SU-DHL-6 (cell line): Measurements from ENCODE around the gene CLIP3.
"Not testable (repeated sequence)": the region's sequence is repeated elsewhere in the genome, so short reads cannot be mapped to it uniquely, and the experiment has no call there.

Experiments used
- H2AFZ ChIP-seq: fragments of 200-600 bp; sonication (generic); 2 replicates; pipeline ENCODE4 v1.6.1; 2014; ENCODE audit warnings: low read depth, mild to moderate bottlenecking, moderate library complexity, mixed read lengths, antibody characterized with exemption, low read length; ENCODE audit not compliant: severe bottlenecking
- H3F3A ChIP-seq: fragments of 200-600 bp; shearing (Covaris generic); 2 replicates; pipeline ENCODE4 v1.6.0; 2016; ENCODE audit warnings: antibody characterized with exemption, mild to moderate bottlenecking; ENCODE audit not compliant: insufficient read depth
- H3K27ac ChIP-seq: fragments of 200-600 bp; sonication (generic); 2 replicates; pipeline ENCODE4 v1.5.1; 2016; ENCODE audit warnings: low read depth, mild to moderate bottlenecking, low read length, moderate library complexity, mixed read lengths
- H3K27me3 ChIP-seq: fragments of 200-600 bp; sonication (generic), shearing (Covaris generic); 2 replicates; pipeline ENCODE4 v1.6.0; 2014; ENCODE audit warnings: mild to moderate bottlenecking, low read length
- H3K36me3 ChIP-seq: fragments of 200-600 bp; sonication (generic); 2 replicates; pipeline ENCODE4 v1.6.1; 2014; ENCODE audit warnings: mild to moderate bottlenecking, low read length, mixed read lengths
- H3K4me2 ChIP-seq: fragments of 300-600, 200-600 bp; shearing (Covaris generic), sonication (generic); 2 replicates; pipeline ENCODE4 v1.6.0; 2014; ENCODE audit warnings: low read length, low read depth, mild to moderate bottlenecking; ENCODE audit not compliant: poor library complexity, severe bottlenecking
- H3K4me3 ChIP-seq: fragments of 200-600 bp; sonication (generic); 2 replicates; pipeline ENCODE4 v1.5.1; 2014; ENCODE audit warnings: antibody characterized with exemption, low read length, mild to moderate bottlenecking, mixed read lengths; ENCODE audit not compliant: insufficient read depth, poor library complexity, severe bottlenecking
- H3K79me2 ChIP-seq: fragments of 200-600 bp; sonication (generic); 2 replicates; pipeline ENCODE4 v1.6.1; 2014; ENCODE audit warnings: mild to moderate bottlenecking, low read length, moderate library complexity; ENCODE audit not compliant: insufficient read depth
- H3K9ac ChIP-seq: fragments of 200-600 bp; sonication (generic); 2 replicates; pipeline ENCODE4 v1.7.0; 2014; ENCODE audit warnings: mild to moderate bottlenecking, low read length
- H3K9me2 ChIP-seq: fragments of 200-600 bp; sonication (generic); replicated peaks from 2 replicates; pipeline ENCODE4 v1.6.1; 2014; ENCODE audit warnings: low read length; ENCODE audit not compliant: insufficient read depth
- H3K9me3 ChIP-seq: fragments of 200-600 bp; sonication (generic); 2 replicates; pipeline ENCODE4 v1.6.1; 2014; ENCODE audit warnings: low read length, mixed read lengths; ENCODE audit not compliant: insufficient read depth
- H4K20me1 ChIP-seq: fragments of 200-600 bp; sonication (generic); 2 replicates; pipeline ENCODE4 v1.6.1; 2014; ENCODE audit warnings: low read depth, mild to moderate bottlenecking, antibody characterized with exemption, low read length, moderate library complexity, mixed read lengths
- CTCF ChIP-seq: fragments of 200-600 bp; sonication (generic); IDR thresholded peaks from one replicate; pipeline ENCODE4 v1.5.1; 2017; ENCODE audit warnings: antibody characterized with exemption, mild to moderate bottlenecking, low read length, moderate library complexity; ENCODE audit not compliant: insufficient read depth, poor library complexity, severe bottlenecking
- EZH2phosphoT487 ChIP-seq: fragments of 200-600 bp; sonication (generic), shearing (Covaris generic); conservative IDR thresholded peaks from 2 replicates; pipeline ENCODE4 v1.6.1; 2018; ENCODE audit warnings: mild to moderate bottlenecking, antibody characterized with exemption, low read length, moderate library complexity, mixed read lengths

CLIP3 gene

GRCh38 chr19:36046443-36047050, 13.9 kb upstream of the CLIP3 start:
- no peaks in the 10 kb centered on the region for H3K79me2 ChIP-seq
- TF ChIP-seq CTCF (no peak), EZH2phosphoT487 (no peak)
- no peaks in the 10 kb centered on the region for H3K9me2 ChIP-seq
- H4K20me1 ChIP-seq = no peaks in the 10 kb centered on the region
- H3K36me3 ChIP-seq = no peaks in the 10 kb centered on the region
- H3K9me3 ChIP-seq = no peaks in the 10 kb centered on the region
- no peak overlapping the region for H3K4me2 ChIP-seq
- H3K4me3 ChIP-seq = no peak overlapping the region
- no peak overlapping the region for H3K27ac ChIP-seq
- H2AFZ ChIP-seq = no peak overlapping the region
- no peaks in the 10 kb centered on the region for H3K27me3 ChIP-seq
- no peak overlapping the region for H3K9ac ChIP-seq
- H3F3A ChIP-seq = no peaks in the 10 kb centered on the region

GRCh38 chr19:36043952-36044351, 11.3 kb upstream of the CLIP3 start:
- Histone ChIP-seq H3K79me2 (no peaks in the 10 kb centered on the region), H2AFZ (no peak overlapping the region), H3K36me3 (no peaks in the 10 kb centered on the region), H3K27ac (no peak overlapping the region), H3K9me3 (no peaks in the 10 kb centered on the region), H3F3A (no peaks in the 10 kb centered on the region), H3K9ac (no peak overlapping the region), H4K20me1 (no peaks in the 10 kb centered on the region), H3K4me2 (no peak overlapping the region), H3K9me2 (no peaks in the 10 kb centered on the region), H3K4me3 (no peak overlapping the region), H3K27me3 (no peaks in the 10 kb centered on the region)
- TF ChIP-seq EZH2phosphoT487 (no peak), CTCF (no peak)

- H3K79me2 ChIP-seq = no peaks in the 10 kb centered on the region
- no peak overlapping the region for H3K9ac ChIP-seq
- H3K4me2 ChIP-seq = no peak overlapping the region
- H3K9me3 ChIP-seq = no peaks in the 10 kb centered on the region
- H3F3A ChIP-seq = no peaks in the 10 kb centered on the region
- H3K27ac ChIP-seq = no peak overlapping the region
- no peak overlapping the region for H3K4me3 ChIP-seq
- H3K9me2 ChIP-seq = no peaks in the 10 kb centered on the region
- H4K20me1 ChIP-seq = no peaks in the 10 kb centered on the region
- no peaks in the 10 kb centered on the region for H3K27me3 ChIP-seq
- no peak overlapping the region for H2AFZ ChIP-seq
- TF ChIP-seq EZH2phosphoT487 (no peak), CTCF (no peak)
- H3K36me3 ChIP-seq = no peaks in the 10 kb centered on the region
These were observed 9.2 kb upstream of the CLIP3 start for GRCh38 chr19:36041831-36042230.

GRCh38 chr19:36041092-36041491, 8.4 kb upstream of the CLIP3 start:
- H3K27me3 ChIP-seq, H3F3A ChIP-seq, H3K4me3 ChIP-seq, H3K27ac ChIP-seq, H3K36me3 ChIP-seq, H3K4me2 ChIP-seq, H3K9me2 ChIP-seq, H3K79me2 ChIP-seq, H3K9me3 ChIP-seq, H4K20me1 ChIP-seq, H2AFZ ChIP-seq, H3K9ac ChIP-seq: not testable (repeated sequence)
